Body of pancreas (tissue), 4 donors: ENCODE measurements around the gene MTMR3. TPM values are rescaled to one million over a fixed set of nuclear protein-coding genes. Genes with fewer than 3 reads are reported as not detected.

Experiments
- ATAC-seq: fragments of 150-250 bp; one replicate; pipeline ENCODE4 v1.9.1; 2016
- DNase-seq, 4 donors: peaks; one replicate each; pipeline ENCODE4 v3.0.0-alpha.2; 2019
- H3K27ac ChIP-seq, 4 donors: fragments of 200-600 bp; sonication (generic); 1 replicate in 3 of 4; 2 replicates in 1 of 4; pipeline versions ENCODE4 v1.5.1 to v1.6.1; 2016 to 2019; ENCODE audit warnings: mild to moderate bottlenecking in 1 of 4, mixed read lengths in 1 of 4, moderate library complexity in 1 of 4
- H3K27me3 ChIP-seq, 2 donors: fragments of 200-600 bp; sonication (generic); one replicate each; pipeline ENCODE4 v1.6.0; 2016; ENCODE audit warnings: mild to moderate bottlenecking in 1 of 2
- H3K36me3 ChIP-seq, 2 donors: fragments of 200-600 bp; sonication (generic); replicated peaks in 1 of 2; 2 replicates each; pipeline ENCODE4 v1.5.1; 2016; ENCODE audit warnings: low read depth in 2 of 2; ENCODE audit not compliant: insufficient read depth in 1 of 2
- H3K4me1 ChIP-seq: fragments of 200-600 bp; sonication (generic); one replicate; pipeline ENCODE4 v1.6.0; 2016
- H3K4me3 ChIP-seq, 2 donors: fragments of 200-600 bp; sonication (generic); 1 replicate in 1 of 2; 2 replicates in 1 of 2; pipeline ENCODE4 v1.5.1; 2016 to 2019
- H3K9me3 ChIP-seq, 3 donors: fragments of 200-600 bp; sonication (generic); 1 replicate in 2 of 3; 2 replicates in 1 of 3; pipeline ENCODE4 v1.5.1; 2016
- POLR2A ChIP-seq, 3 donors: fragments of 450-650 bp; IDR thresholded peaks; one replicate each; pipeline ENCODE4 v1.6.1; 2016; ENCODE audit warnings: antibody characterized with exemption in 3 of 3, mild to moderate bottlenecking in 2 of 3
- WGBS, 2 donors: methylation state at CpG; one replicate each; pipeline ENCODE4 v1.1.5; 2017; 5-methylcytosine and 5-hydroxymethylcytosine counted together
- intact Hi-C: fragments of 100-400 bp; cut with DNase I; formaldehyde crosslinking; loops from one replicate; pipeline ENCODE4 v1.15.1; 2023
- microRNA-seq, 2 donors: library from miRNA; unstranded; fragments of <30 nt; microRNA quantifications; one replicate each; pipeline ENCODE4, GENCODE V29; 2016; ENCODE audit warnings: borderline number of aligned reads in 2 of 2, borderline replicate concordance in 2 of 2
- small RNA-seq: library from RNA; depleted of rRNA; stranded (forward); fragments of <200 nt; gene quantifications from one replicate; pipeline ENCODE3, GENCODE V24; 2016
- total RNA-seq, 2 donors: library from RNA; depleted of rRNA; stranded (reverse); fragments of >200 nt; gene quantifications; one replicate each; pipeline ENCODE4 v1.1.0, GENCODE V29; 2016
- TF ChIP-seq, protein P1 (sequence below), 7 experiments: fragments of 450-650 bp in 4 of 7; fragments of 200-600 bp in 3 of 7; sonication (generic) in 3 of 7; IDR thresholded peaks; one replicate each; pipeline ENCODE4 v1.5.1; 2016 to 2019; ENCODE audit warnings: antibody characterized with exemption in 7 of 7

MTMR3 gene
- total RNA-seq, 2 donors from 2014 or later, result 37.9 to 46.7 TPM

GRCh38 chr22:30078320-30079311 is 195.6 kb downstream of the MTMR3 start:
- no peaks in the 10 kb centered on the region for H3K27me3 ChIP-seq
- no peak for TF ChIP-seq POLR2A (IDR thresholded peaks at IDR 0.05)
- TF ChIP-seq, protein P1, sequence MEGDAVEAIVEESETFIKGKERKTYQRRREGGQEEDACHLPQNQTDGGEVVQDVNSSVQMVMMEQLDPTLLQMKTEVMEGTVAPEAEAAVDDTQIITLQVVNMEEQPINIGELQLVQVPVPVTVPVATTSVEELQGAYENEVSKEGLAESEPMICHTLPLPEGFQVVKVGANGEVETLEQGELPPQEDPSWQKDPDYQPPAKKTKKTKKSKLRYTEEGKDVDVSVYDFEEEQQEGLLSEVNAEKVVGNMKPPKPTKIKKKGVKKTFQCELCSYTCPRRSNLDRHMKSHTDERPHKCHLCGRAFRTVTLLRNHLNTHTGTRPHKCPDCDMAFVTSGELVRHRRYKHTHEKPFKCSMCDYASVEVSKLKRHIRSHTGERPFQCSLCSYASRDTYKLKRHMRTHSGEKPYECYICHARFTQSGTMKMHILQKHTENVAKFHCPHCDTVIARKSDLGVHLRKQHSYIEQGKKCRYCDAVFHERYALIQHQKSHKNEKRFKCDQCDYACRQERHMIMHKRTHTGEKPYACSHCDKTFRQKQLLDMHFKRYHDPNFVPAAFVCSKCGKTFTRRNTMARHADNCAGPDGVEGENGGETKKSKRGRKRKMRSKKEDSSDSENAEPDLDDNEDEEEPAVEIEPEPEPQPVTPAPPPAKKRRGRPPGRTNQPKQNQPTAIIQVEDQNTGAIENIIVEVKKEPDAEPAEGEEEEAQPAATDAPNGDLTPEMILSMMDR (IDR thresholded peaks at IDR 0.05), result no peak
- H3K9me3 ChIP-seq, result no peaks in the 10 kb centered on the region
- WGBS, 2 donors, result 67 to 85% methylated on average over 8 to 10 of the region's 10 CpGs
- H3K4me1 ChIP-seq, result no peaks in the 10 kb centered on the region
- no peak overlapping the region for H3K4me3 ChIP-seq
- ATAC-seq (no peak), DNase-seq (peak in 1 of 4 donors; percentile 13)
- H3K27ac ChIP-seq, result no peak overlapping the region
- H3K36me3 ChIP-seq, result no peaks in the 10 kb centered on the region
- intact Hi-C loops, result no loop called here

DNA sequence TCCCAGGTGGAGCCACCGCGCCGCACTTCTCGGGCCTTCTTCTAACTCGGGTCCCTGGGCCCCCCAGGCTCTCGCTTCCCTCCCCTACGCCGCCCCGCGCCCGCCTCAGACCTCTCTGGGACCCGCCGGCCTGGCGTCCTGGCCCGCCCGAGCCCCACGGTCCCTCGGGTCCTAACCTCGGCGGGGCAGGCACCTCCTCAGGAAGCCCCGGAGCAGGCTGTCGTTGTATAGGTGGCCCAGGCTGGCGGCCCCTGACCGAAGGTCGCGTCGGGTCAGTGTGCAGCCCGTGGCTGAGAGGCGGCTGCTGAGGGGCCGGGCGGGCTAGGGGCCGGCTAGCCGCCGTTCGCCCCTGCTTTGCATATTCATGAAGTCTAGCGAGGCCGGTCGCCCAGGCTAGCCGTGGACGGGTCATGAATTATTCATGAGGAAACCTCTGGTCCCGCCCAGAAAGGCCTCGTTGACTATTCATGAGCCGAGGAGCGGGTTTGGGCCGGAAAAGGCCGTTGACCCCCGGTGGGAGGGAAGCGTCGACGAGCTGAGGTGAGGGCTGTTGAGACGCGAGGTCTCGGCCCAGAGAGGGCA is 197.1 kb downstream of the MTMR3 start, which contains the start of gene HORMAD2:
TSS of gene HORMAD2 (plus strand) at position 513 of the 582 bp plus-strand sequence. CDS start 13,489 bp downstream, outside the sequence.
- no peaks in the 10 kb centered on the region for H3K9me3 ChIP-seq
- no peak for ATAC-seq
- no peak for DNase-seq
- H3K4me1 ChIP-seq, result no peaks in the 10 kb centered on the region
- TF ChIP-seq, protein P1 (IDR thresholded peaks at IDR 0.05), result no peak
- TF ChIP-seq POLR2A (IDR thresholded peaks at IDR 0.05), result no peak
- no peaks in the 10 kb centered on the region for H3K27me3 ChIP-seq
- no peaks in the 10 kb centered on the region for H3K36me3 ChIP-seq
- H3K4me3 ChIP-seq, result no peak within 1 kb of the TSS
- WGBS, 2 donors, result 38 to 57% methylated on average over 27 to 41 of the region's 53 CpGs
- no peak within 1 kb of the TSS for H3K27ac ChIP-seq
- intact Hi-C loops, result loop anchor here (10.0 kb wide), 1 partner anchor 445 kb away; no protein-coding TSS in a partner anchor

Small RNA genes lying within 50 kb of the gene (microRNA-seq; reads per million reads assigned to microRNA genes)
- 0 to 3.3 reads per million in 2 donors for gene MIR6818

Small RNA genes lying within 50 kb of the gene (small RNA-seq; reads per million reads assigned to genes)
- gene MIR6818 (not detected), gene RNU6-331P (not detected)

Other genes starting within 250 kb of the MTMR3 start
- 1 to 10 TPM in 1 of 2 donors, under 1 TPM in 1; 0.78 to 2.6 TPM for gene CABP7, start 163.2 kb upstream of the MTMR3 start, total RNA-seq
- 1 to 10 TPM; 9.1 to 9.9 TPM for gene ZMAT5, start 116.2 kb upstream of the MTMR3 start, total RNA-seq
- gene UQCR10, start 115.8 kb upstream of the MTMR3 start, total RNA-seq, result 10 to 100 TPM; 21.0 to 27.4 TPM
- 10 to 100 TPM; 34.3 to 42.0 TPM for gene ASCC2, start 44.9 kb upstream of the MTMR3 start, total RNA-seq
- not detected for gene HORMAD2, start 197.3 kb downstream of the MTMR3 start, total RNA-seq